Measurements from ENCODE around the gene LGR4.

DNA sequence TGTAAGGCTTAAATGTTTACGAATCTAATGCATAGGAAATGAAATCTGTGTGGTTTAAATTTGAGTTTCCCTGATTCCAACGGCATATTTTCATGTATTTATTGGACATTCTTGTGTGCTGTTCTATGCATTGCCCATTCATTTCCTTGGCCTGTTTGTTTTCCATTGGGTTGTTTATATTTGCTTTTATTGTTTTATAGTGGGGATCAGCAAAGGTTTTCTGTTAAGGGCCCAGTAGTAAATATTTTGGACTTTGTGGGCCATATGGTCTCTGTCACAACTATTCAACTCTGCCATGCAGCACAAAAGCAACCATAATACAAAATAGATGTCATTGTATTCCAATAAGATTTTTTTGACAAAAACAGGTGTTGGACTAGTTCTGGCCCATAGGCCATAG, 5.2 kb upstream of the LGR4 start:
- TF ChIP-seq, protein P1, sequence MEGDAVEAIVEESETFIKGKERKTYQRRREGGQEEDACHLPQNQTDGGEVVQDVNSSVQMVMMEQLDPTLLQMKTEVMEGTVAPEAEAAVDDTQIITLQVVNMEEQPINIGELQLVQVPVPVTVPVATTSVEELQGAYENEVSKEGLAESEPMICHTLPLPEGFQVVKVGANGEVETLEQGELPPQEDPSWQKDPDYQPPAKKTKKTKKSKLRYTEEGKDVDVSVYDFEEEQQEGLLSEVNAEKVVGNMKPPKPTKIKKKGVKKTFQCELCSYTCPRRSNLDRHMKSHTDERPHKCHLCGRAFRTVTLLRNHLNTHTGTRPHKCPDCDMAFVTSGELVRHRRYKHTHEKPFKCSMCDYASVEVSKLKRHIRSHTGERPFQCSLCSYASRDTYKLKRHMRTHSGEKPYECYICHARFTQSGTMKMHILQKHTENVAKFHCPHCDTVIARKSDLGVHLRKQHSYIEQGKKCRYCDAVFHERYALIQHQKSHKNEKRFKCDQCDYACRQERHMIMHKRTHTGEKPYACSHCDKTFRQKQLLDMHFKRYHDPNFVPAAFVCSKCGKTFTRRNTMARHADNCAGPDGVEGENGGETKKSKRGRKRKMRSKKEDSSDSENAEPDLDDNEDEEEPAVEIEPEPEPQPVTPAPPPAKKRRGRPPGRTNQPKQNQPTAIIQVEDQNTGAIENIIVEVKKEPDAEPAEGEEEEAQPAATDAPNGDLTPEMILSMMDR (conservative IDR thresholded peaks at IDR 0.05; ENCODE audit: low read length), result no peak
- TF ChIP-seq EZH2phosphoT487 (IDR thresholded peaks at IDR 0.05; ENCODE audit: borderline replicate concordance, low read depth, low read length), result no peak

Measured in OCI-LY7 (cell line).